CD1c-positive myeloid dendritic cell (primary cell): ENCODE data around the gene TMEM184C.

Source experiments
- DNase-seq: peaks from one replicate; pipeline ENCODE4 v3.0.0-alpha.2; 2016; ENCODE audit errors: extremely low spot score

Gene TMEM184C

GRCh38 chr4:147617173-147617840 is at the start of gene TMEM184C:
Gene TMEM184C, plus strand, starts transcription at chr4:147617397. Its CDS starts 560 bp downstream, at chr4:147617957.
- peak; percentile 99 for DNase-seq

GRCh38 chr4:147570616-147571015 is 46.6 kb upstream of the TMEM184C start:
- no peak for DNase-seq

- no peak for DNase-seq
Measured at GRCh38 chr4:147571036-147571770, 46.0 kb upstream of the TMEM184C start.

- no peak for DNase-seq
Measured at GRCh38 chr4:147576084-147576483, 41.1 kb upstream of the TMEM184C start.

- no peak for DNase-seq
Measured at GRCh38 chr4:147578051-147578476, 39.1 kb upstream of the TMEM184C start.

GRCh38 chr4:147578593-147578992 is 38.6 kb upstream of the TMEM184C start:
- DNase-seq = no peak

GRCh38 chr4:147580396-147580795 is 36.8 kb upstream of the TMEM184C start:
- DNase-seq = no peak

- DNase-seq = no peak
Measured at GRCh38 chr4:147581606-147582350, 35.4 kb upstream of the TMEM184C start.

- DNase-seq = no peak
Measured at GRCh38 chr4:147582386-147583060, 34.7 kb upstream of the TMEM184C start.

- DNase-seq = no peak
Measured at GRCh38 chr4:147583876-147584275, 33.3 kb upstream of the TMEM184C start.

- no peak for DNase-seq
Measured at GRCh38 chr4:147586032-147586431, 31.2 kb upstream of the TMEM184C start.

- DNase-seq = no peak
Measured at GRCh38 chr4:147586637-147587036, 30.6 kb upstream of the TMEM184C start.

GRCh38 chr4:147587041-147587440 is 30.2 kb upstream of the TMEM184C start:
- no peak for DNase-seq

GRCh38 chr4:147589586-147589985 is 27.6 kb upstream of the TMEM184C start:
- DNase-seq = no peak

- peak; percentile 53 for DNase-seq
Measured at GRCh38 chr4:147590249-147590920, 26.8 kb upstream of the TMEM184C start.

- DNase-seq = no peak
Measured at GRCh38 chr4:147591106-147591505, 26.1 kb upstream of the TMEM184C start.

- no peak for DNase-seq
Measured at GRCh38 chr4:147594107-147594506, 23.1 kb upstream of the TMEM184C start.

- no peak for DNase-seq
Measured at GRCh38 chr4:147594578-147594977, 22.6 kb upstream of the TMEM184C start.

- no peak for DNase-seq
Measured at GRCh38 chr4:147596377-147596776, 20.8 kb upstream of the TMEM184C start.

- no peak for DNase-seq
Measured at GRCh38 chr4:147596981-147597380, 20.2 kb upstream of the TMEM184C start.

GRCh38 chr4:147597561-147597960 is 19.6 kb upstream of the TMEM184C start:
- no peak for DNase-seq
